Measurements from ENCODE around the gene IL12RB2. TPM values are rescaled to one million over a fixed set of nuclear protein-coding genes. Genes with fewer than 3 reads are reported as not detected.
"Not testable (repeated sequence)": the region's sequence is repeated elsewhere in the genome, so short reads cannot be mapped to it uniquely, and the experiment has no call there.

Gene IL12RB2
- total RNA-seq, 1 experiment from 2014 or later: not detected

DNA sequence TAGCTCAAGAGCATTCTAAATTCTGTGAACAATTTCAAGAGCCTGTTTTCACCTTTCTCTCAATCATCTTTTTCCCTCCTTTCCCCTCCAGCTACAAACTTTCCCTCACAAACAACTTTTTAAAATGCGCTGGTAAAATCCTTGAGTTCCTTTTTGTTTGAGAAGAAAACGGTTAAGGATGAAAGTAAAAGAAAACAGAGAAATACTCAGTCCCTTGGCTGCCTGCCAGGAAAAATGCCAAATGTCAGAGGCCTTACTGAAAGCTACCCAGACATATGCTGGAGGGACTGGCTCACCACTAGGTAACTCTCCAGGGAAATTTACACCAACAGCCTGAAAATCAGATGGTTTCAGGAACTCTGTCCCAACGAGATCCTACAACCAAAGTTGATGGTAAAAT, 133.5 kb downstream of the IL12RB2 start:
- CTCF ChIA-PET: interaction anchor here (0.9 kb wide), 1 partner anchor 12 kb away, joined by 3 read pairs; no protein-coding TSS in a partner anchor
- no TSS peak for BruUV-seq (replicated peaks)
- DNase-seq: peak; percentile 32
- Mint-ChIP-seq H3K4me3 (ENCODE audit: low read depth, unreplicated experiment) (no peak overlapping the region), H3K9me3 (ENCODE audit: low read depth, unreplicated experiment) (no peaks in the 10 kb centered on the region), H3K4me1 (ENCODE audit: low read depth, unreplicated experiment) (no peaks in the 10 kb centered on the region), H3K27me3 (ENCODE audit: unreplicated experiment) (no peaks in the 10 kb centered on the region), H3K27ac (ENCODE audit: unreplicated experiment) (no peak overlapping the region), H3K36me3 (ENCODE audit: insufficient read depth, unreplicated experiment) (no peaks in the 10 kb centered on the region)
- intact Hi-C loops (cut with micrococcal nuclease; ENCODE audit: unreplicated experiment): no loop called here
- TF ChIP-seq, protein P1, sequence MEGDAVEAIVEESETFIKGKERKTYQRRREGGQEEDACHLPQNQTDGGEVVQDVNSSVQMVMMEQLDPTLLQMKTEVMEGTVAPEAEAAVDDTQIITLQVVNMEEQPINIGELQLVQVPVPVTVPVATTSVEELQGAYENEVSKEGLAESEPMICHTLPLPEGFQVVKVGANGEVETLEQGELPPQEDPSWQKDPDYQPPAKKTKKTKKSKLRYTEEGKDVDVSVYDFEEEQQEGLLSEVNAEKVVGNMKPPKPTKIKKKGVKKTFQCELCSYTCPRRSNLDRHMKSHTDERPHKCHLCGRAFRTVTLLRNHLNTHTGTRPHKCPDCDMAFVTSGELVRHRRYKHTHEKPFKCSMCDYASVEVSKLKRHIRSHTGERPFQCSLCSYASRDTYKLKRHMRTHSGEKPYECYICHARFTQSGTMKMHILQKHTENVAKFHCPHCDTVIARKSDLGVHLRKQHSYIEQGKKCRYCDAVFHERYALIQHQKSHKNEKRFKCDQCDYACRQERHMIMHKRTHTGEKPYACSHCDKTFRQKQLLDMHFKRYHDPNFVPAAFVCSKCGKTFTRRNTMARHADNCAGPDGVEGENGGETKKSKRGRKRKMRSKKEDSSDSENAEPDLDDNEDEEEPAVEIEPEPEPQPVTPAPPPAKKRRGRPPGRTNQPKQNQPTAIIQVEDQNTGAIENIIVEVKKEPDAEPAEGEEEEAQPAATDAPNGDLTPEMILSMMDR (IDR thresholded peaks at IDR 0.05; ENCODE audit: unreplicated experiment): no peak

DNA sequence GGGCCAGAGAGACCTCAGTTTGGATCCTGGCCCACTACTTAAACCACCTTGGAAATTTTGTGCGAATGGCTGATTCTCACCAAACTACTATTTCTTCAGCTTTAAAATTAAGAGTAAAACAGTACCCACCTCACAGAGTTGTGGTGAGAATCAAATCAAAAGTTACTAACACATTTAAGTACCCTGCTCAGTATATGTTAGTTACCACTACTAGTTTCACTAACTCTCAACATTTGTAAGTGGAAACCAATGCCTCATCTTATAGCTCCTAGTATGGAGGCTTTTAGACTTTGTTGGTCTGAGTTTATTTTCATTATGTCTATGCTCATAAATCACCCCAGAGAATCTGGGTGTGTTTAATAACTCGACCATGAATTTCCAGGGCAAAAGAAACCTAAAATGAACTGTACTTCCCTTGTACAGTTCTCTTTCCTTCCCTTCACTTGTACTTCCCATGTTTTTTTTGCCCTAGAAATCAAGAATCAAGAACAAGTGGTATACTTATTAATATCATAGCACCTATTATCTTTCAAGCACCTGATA, 134.1 kb downstream of the IL12RB2 start:
- Mint-ChIP-seq H3K4me1 (ENCODE audit: low read depth, unreplicated experiment) (no peaks in the 10 kb centered on the region), H3K4me3 (ENCODE audit: low read depth, unreplicated experiment) (no peak overlapping the region), H3K27ac (ENCODE audit: unreplicated experiment) (no peak overlapping the region), H3K27me3 (ENCODE audit: unreplicated experiment) (no peaks in the 10 kb centered on the region), H3K36me3 (ENCODE audit: insufficient read depth, unreplicated experiment) (no peaks in the 10 kb centered on the region), H3K9me3 (ENCODE audit: low read depth, unreplicated experiment) (no peaks in the 10 kb centered on the region)
- TF ChIP-seq, protein P1 (IDR thresholded peaks at IDR 0.05; ENCODE audit: unreplicated experiment): no peak
- no TSS peak for BruUV-seq (replicated peaks)
- intact Hi-C loops (cut with micrococcal nuclease; ENCODE audit: unreplicated experiment): no loop called here
- DNase-seq: no peak
- CTCF ChIA-PET: interaction anchor here (0.9 kb wide), 1 partner anchor 12 kb away, joined by 3 read pairs; no protein-coding TSS in a partner anchor

DNA sequence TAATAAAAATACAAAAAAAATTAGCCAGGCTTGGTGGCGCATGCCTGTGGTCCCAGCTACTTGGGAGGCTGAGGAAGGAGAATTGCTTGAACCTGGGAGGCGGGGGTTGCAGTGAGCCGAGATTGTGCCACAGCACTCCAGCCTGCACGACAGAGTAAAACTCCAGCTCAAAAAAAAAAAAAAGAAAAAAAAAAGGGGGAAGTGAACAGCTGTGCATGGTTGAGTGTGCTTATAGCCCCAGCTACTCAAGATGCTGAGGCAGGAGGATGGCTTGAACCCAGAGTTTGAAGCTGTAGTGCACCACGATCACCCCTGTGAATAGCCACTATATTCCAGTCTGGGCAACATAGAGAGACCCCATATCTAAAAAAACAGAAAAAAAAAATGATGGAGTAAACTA, 138.3 kb downstream of the IL12RB2 start:
- H3K4me3 Mint-ChIP-seq (ENCODE audit: low read depth, unreplicated experiment); DNase-seq; H3K9me3 Mint-ChIP-seq (ENCODE audit: low read depth, unreplicated experiment); CTCF ChIA-PET; H3K4me1 Mint-ChIP-seq (ENCODE audit: low read depth, unreplicated experiment); H3K27ac Mint-ChIP-seq (ENCODE audit: unreplicated experiment); H3K36me3 Mint-ChIP-seq (ENCODE audit: insufficient read depth, unreplicated experiment); BruUV-seq (replicated peaks); intact Hi-C loops (cut with micrococcal nuclease; ENCODE audit: unreplicated experiment); H3K27me3 Mint-ChIP-seq (ENCODE audit: unreplicated experiment): not testable (repeated sequence)

Other genes starting within 250 kb of the IL12RB2 start
- not detected in 2 replicates for gene C1orf141, start 172.9 kb upstream of the IL12RB2 start, total RNA-seq (2022)
- gene IL23R, start 141.4 kb upstream of the IL12RB2 start, total RNA-seq (2022): 0.32 TPM in 1 of 2 replicates, not detected in the other
- 216 and 226 TPM in 2 replicates for gene SERBP1, start 122.5 kb downstream of the IL12RB2 start, total RNA-seq (2022)